ENCODE measurements around the gene VAMP5. TPM values are rescaled to one million over a fixed set of nuclear protein-coding genes. Genes with fewer than 3 reads are reported as not detected.

The VAMP5 gene
- total RNA-seq = 10 to 100 TPM in 3 of 8 experiments, 1 to 10 TPM in 1, under 1 TPM in 3, not detected in 1; 0.27 to 50.2 (median 4.1) TPM

- H3K4me1 ChIP-seq (replicated peaks in 1 of 2) = peaks cover 12 to 14% of the 10 kb centered on the region in 2 donors
- in situ Hi-C loops (cut with MboI; ENCODE audit: low pct_unique_long_range_greater_than_20kb in 2 of 9, low sequenced_read_pairs in 9 of 9, unreplicated experiment in 9 of 9) = no loop called here
- ATAC-seq (replicated peaks in 6 of 8) = peak; percentile 36 to 81 (median 68)
- peak within 1 kb of the TSS in 3 of 5 donors; percentile 11 to 18 (median 18) for H3K4me3 ChIP-seq
- H3K27ac ChIP-seq = no peak within 1 kb of the TSS
- 10 to 53% (median 35%) methylated on average over 2 to 7 of the region's 52 CpGs; no CpG with 5 or more reads in 5 of the 10 experiments for WGBS, 10 experiments
Measured at GRCh38 chr2:85584354-85584856, at the start of gene VAMP5. TSS of gene VAMP5 (plus strand) at chr2:85584431. CDS start at chr2:85584491, 60 bp downstream.

- H3K4me1 ChIP-seq (replicated peaks in 1 of 2) = peaks cover 14 to 17% of the 10 kb centered on the region in 2 donors
- H3K27ac ChIP-seq = no peak overlapping the region
- WGBS, 10 experiments = 73 to 100% (median 87%) methylated on average over 1 to 3 of the region's 3 CpGs; no CpG with 5 or more reads in 2 of the 10 experiments
- in situ Hi-C loops (cut with MboI; ENCODE audit: low pct_unique_long_range_greater_than_20kb in 2 of 9, low sequenced_read_pairs in 9 of 9, unreplicated experiment in 9 of 9) = loop anchor here in 2 of 9 experiments (25.0 kb wide), 1 partner anchor 98 kb away; no protein-coding TSS in a partner anchor
- H3K4me3 ChIP-seq = no peak overlapping the region
- no peak for ATAC-seq (replicated peaks in 6 of 8)
Measured at GRCh38 chr2:85534881-85535280, 49.4 kb upstream of the VAMP5 start.

GRCh38 chr2:85536479-85536878 is 47.8 kb upstream of the VAMP5 start:
- peak in 1 of 8 experiments; percentile 1 for ATAC-seq (replicated peaks in 6 of 8)
- Histone ChIP-seq H3K4me1 (replicated peaks in 1 of 2) (peaks cover 20 to 24% of the 10 kb centered on the region in 2 donors), H3K27ac (peak overlapping the region; percentile 28 to 100), H3K4me3 (peak overlapping the region in 1 of 5 donors; percentile 91)
- WGBS, 10 experiments = 43 to 100% (median 70%) methylated on average over 1 to 3 of the region's 3 CpGs; no CpG with 5 or more reads in 1 of the 10 experiments
- in situ Hi-C loops (cut with MboI; ENCODE audit: low pct_unique_long_range_greater_than_20kb in 2 of 9, low sequenced_read_pairs in 9 of 9, unreplicated experiment in 9 of 9) = loop anchor here in 2 of 9 experiments (25.0 kb wide), 1 partner anchor 99 kb away; no protein-coding TSS in a partner anchor

GRCh38 chr2:85537600-85538506 is 46.4 kb upstream of the VAMP5 start:
- ATAC-seq (replicated peaks in 6 of 8) = peak in 7 of 8 experiments; percentile 1 to 62 (median 46)
- in situ Hi-C loops (cut with MboI; ENCODE audit: low pct_unique_long_range_greater_than_20kb in 2 of 9, low sequenced_read_pairs in 9 of 9, unreplicated experiment in 9 of 9) = loop anchor here in 2 of 9 experiments (25.0 kb wide), 1 partner anchor 101 kb away; no protein-coding TSS in a partner anchor
- Histone ChIP-seq H3K4me1 (replicated peaks in 1 of 2) (peaks cover 20 to 26% of the 10 kb centered on the region in 2 donors), H3K4me3 (peak overlapping the region; percentile 69 to 97 (median 86)), H3K27ac (peak overlapping the region; percentile 100)
- WGBS, 10 experiments = 0 to 7% (median 3%) methylated on average over 5 to 18 of the region's 35 CpGs; no CpG with 5 or more reads in 1 of the 10 experiments

GRCh38 chr2:85538507-85539360 is 45.5 kb upstream of the VAMP5 start, which contains the start of gene MAT2A:
TSS of gene MAT2A (plus strand) at chr2:85539168. CDS start at chr2:85539288, 120 bp downstream.
- Histone ChIP-seq H3K4me1 (replicated peaks in 1 of 2) (peaks cover 20 to 26% of the 10 kb centered on the region in 2 donors), H3K27ac (peak within 1 kb of the TSS; percentile 100), H3K4me3 (peak within 1 kb of the TSS; percentile 69 to 97 (median 86))
- WGBS, 10 experiments = 0 to 3% (median 0%) methylated on average over 3 to 26 of the region's 92 CpGs; no CpG with 5 or more reads in 7 of the 10 experiments
- ATAC-seq (replicated peaks in 6 of 8) = peak; percentile 59 to 81 (median 78)
- in situ Hi-C loops (cut with MboI; ENCODE audit: low pct_unique_long_range_greater_than_20kb in 2 of 9, low sequenced_read_pairs in 9 of 9, unreplicated experiment in 9 of 9) = loop anchor here in 2 of 9 experiments (25.0 kb wide), 1 partner anchor 101 kb away; no protein-coding TSS in a partner anchor

- in situ Hi-C loops (cut with MboI; ENCODE audit: low pct_unique_long_range_greater_than_20kb in 2 of 9, low sequenced_read_pairs in 9 of 9, unreplicated experiment in 9 of 9) = loop anchor here in 3 of 9 experiments (10.0 to 25.0 kb wide), 2 partner anchors 102 to 115 kb away; no protein-coding TSS in a partner anchor
- Histone ChIP-seq H3K27ac (peak overlapping the region; percentile 100), H3K4me1 (replicated peaks in 1 of 2) (peaks cover 20 to 26% of the 10 kb centered on the region in 2 donors), H3K4me3 (peak overlapping the region; percentile 69 to 97 (median 86))
- 0% methylated on average over 1 to 5 of the region's 67 CpGs; no CpG with 5 or more reads in 4 of the 10 experiments for WGBS, 10 experiments
- ATAC-seq (replicated peaks in 6 of 8) = peak; percentile 12 to 60 (median 44)
Measured at GRCh38 chr2:85539361-85540132, 44.7 kb upstream of the VAMP5 start.

GRCh38 chr2:85540133-85540648 is 44.0 kb upstream of the VAMP5 start:
- Histone ChIP-seq H3K27ac (no peak overlapping the region), H3K4me1 (replicated peaks in 1 of 2) (peaks cover 20 to 26% of the 10 kb centered on the region in 2 donors), H3K4me3 (peak overlapping the region; percentile 69 to 97 (median 86))
- no peak for ATAC-seq (replicated peaks in 6 of 8)
- in situ Hi-C loops (cut with MboI; ENCODE audit: low pct_unique_long_range_greater_than_20kb in 2 of 9, low sequenced_read_pairs in 9 of 9, unreplicated experiment in 9 of 9) = loop anchor here in 3 of 9 experiments (10.0 to 25.0 kb wide), 2 partner anchors 103 to 115 kb away; no protein-coding TSS in a partner anchor
- WGBS, 10 experiments = 0 to 10% (median 3%) methylated on average over 2 to 11 of the region's 11 CpGs

GRCh38 chr2:85541262-85541661 is 43.0 kb upstream of the VAMP5 start:
- no peak for ATAC-seq (replicated peaks in 6 of 8)
- H3K4me3 ChIP-seq = peak overlapping the region in 4 of 5 donors; percentile 69 to 97 (median 86)
- no peak overlapping the region for H3K27ac ChIP-seq
- H3K4me1 ChIP-seq (replicated peaks in 1 of 2) = peaks cover 19 to 24% of the 10 kb centered on the region in 2 donors
- in situ Hi-C loops (cut with MboI; ENCODE audit: low pct_unique_long_range_greater_than_20kb in 2 of 9, low sequenced_read_pairs in 9 of 9, unreplicated experiment in 9 of 9) = loop anchor here in 3 of 9 experiments (10.0 to 25.0 kb wide), 2 partner anchors 104 to 116 kb away; no protein-coding TSS in a partner anchor
- WGBS, 10 experiments = 0 to 100% (median 60%) methylated on average over 1 to 4 of the region's 4 CpGs; no CpG with 5 or more reads in 1 of the 10 experiments

GRCh38 chr2:85541753-85542457 is 42.3 kb upstream of the VAMP5 start:
- H3K4me1 ChIP-seq (replicated peaks in 1 of 2) = peaks cover 13 to 18% of the 10 kb centered on the region in 2 donors
- 7 to 100% (median 59%) methylated on average over 2 to 4 of the region's 5 CpGs; no CpG with 5 or more reads in 4 of the 10 experiments for WGBS, 10 experiments
- no peak for ATAC-seq (replicated peaks in 6 of 8)
- in situ Hi-C loops (cut with MboI; ENCODE audit: low pct_unique_long_range_greater_than_20kb in 2 of 9, low sequenced_read_pairs in 9 of 9, unreplicated experiment in 9 of 9) = loop anchor here in 3 of 9 experiments (10.0 to 25.0 kb wide), 2 partner anchors 105 to 117 kb away; no protein-coding TSS in a partner anchor
- no peak overlapping the region for H3K27ac ChIP-seq
- peak overlapping the region in 2 of 5 donors; percentile 69 to 91 for H3K4me3 ChIP-seq

- 50 to 100% (median 90%) methylated on average over 2 to 4 of the region's 4 CpGs; no CpG with 5 or more reads in 2 of the 10 experiments for WGBS, 10 experiments
- H3K4me3 ChIP-seq = no peak overlapping the region
Measured at GRCh38 chr2:85542777-85543176, 41.5 kb upstream of the VAMP5 start.

More at GRCh38 chr2:85542777-85543176, 41.5 kb upstream of the VAMP5 start:
- H3K4me1 ChIP-seq (replicated peaks in 1 of 2) = peaks cover 10 to 12% of the 10 kb centered on the region in 2 donors
- H3K27ac ChIP-seq = no peak overlapping the region
- in situ Hi-C loops (cut with MboI; ENCODE audit: low pct_unique_long_range_greater_than_20kb in 2 of 9, low sequenced_read_pairs in 9 of 9, unreplicated experiment in 9 of 9) = loop anchor here in 3 of 9 experiments (10.0 to 25.0 kb wide), 2 partner anchors 105 to 118 kb away; no protein-coding TSS in a partner anchor
- no peak for ATAC-seq (replicated peaks in 6 of 8)

Data from motor neuron (in vitro differentiated cells).